CD4-positive, alpha-beta T cell treated with Interleukin-10 for 1 hour (primary cell): ENCODE results near the gene EVA1B.

ENCODE experiments used
- DNase-seq: peaks from one replicate; pipeline ENCODE4 v3.0.0-alpha.2; 2020

EVA1B gene

GRCh38 chr1:36307601-36308330 is 15.7 kb downstream of the EVA1B start:
- DNase-seq: no peak

DNA sequence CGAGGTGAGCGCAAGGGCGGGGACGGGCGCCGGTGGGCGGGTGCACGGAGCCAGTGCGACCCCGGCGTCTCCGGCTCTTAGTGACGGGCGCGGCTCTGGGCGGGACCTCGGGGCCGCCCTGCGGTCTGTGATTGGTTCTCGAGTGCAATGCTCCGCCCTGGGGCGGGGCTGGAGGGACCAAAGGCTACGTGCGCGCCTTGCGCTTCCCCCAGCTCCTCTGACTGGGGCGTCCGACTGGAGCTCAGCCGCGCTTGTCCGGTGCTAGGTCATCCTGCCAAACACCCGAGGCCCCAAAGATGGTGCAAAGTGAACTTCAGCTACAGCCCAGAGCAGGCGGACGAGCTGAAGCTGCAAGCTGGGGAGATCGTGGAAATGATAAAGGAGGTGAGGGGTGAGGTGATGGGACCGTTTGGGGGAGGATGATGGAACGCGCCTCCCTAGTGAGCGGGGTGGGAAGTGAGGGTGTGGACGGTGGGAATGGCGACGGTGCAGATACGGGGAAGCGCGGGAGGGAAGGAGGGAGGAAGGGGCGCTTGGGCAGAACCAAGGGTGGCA is 16.5 kb downstream of the EVA1B start:
- DNase-seq: peak; percentile 95

GRCh38 chr1:36306210-36306901 is 17.1 kb downstream of the EVA1B start, which contains the start of gene SH3D21:
SH3D21 (plus strand) TSS chr1:36306368; CDS start chr1:36306421, 53 bp downstream.
- peak; percentile 61 for DNase-seq

DNA sequence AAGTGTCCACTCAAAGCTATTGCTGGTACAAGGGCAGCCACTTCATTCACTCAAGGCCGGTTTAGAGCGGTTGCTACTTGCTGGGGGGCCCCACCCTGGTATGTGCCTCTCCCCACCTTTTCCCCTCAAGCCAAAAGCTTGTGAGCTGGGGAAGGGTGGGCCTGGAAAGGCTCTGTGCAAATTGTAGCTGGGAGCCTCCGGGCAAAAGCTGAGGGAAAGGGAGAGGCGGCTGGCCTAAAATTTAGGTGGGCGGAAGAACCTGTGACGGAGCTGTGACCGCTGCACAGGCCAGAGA is 17.6 kb downstream of the EVA1B start:
- no peak for DNase-seq

GRCh38 chr1:36304970-36305914 is 18.2 kb downstream of the EVA1B start:
- no peak for DNase-seq

DNA sequence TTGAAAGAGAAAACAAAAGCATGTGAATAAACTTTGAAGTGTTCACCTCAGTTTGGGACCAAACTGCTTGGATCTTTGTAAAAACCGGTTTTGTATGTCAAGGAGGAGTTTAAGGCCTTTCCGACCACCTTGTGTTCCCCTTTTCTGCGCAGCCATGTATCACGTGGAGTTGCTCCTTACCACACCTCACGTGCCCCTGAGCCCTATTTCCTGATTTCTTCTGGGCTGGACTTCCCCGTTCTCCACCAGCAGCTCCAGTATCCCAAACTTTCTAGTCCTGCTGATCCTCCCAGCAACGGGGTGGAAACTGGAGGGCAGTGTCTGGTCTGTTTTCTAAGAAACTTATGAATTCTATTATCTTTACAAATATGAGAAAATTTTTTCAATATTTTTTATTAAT is 18.9 kb downstream of the EVA1B start:
- no peak for DNase-seq

DNA sequence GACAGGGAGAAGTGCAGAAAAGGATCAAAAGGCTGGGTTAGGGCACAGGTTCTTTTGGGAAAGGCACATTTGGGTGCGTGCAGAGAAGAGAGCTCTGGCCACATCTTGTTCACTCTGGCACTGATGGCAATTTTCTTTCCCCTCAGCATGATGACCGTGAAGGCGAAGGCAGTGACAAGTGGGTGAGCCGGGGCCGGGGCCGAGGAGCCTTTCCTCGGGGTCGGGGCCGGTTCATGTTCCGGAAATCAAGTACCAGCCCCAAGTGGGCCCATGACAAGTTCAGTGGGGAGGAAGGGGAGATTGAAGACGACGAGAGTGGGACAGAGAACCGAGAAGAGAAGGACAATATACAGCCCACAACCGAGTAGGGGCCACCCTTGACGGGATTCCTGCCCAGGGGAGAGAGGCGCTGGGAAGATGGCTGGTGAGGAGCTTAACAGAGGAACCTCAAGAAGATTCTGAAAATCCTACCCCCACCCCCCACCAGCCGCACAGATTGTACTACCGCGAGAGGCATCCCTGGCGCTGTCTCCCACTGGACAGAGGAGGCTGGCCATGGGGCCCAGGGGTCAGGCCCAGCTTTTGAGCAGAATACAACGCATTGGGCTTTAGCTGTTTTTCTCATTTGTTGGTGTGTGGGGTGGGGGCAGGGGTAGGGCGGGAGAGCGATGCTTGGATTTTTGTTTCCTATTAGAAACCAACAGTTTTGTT is 19.6 kb downstream of the EVA1B start:
- no peak for DNase-seq

- DNase-seq: no peak
These were observed 20.2 kb downstream of the EVA1B start for GRCh38 chr1:36303244-36303643.

- DNase-seq: no peak
These were observed 22.2 kb downstream of the EVA1B start for GRCh38 chr1:36301220-36301619.

- DNase-seq: no peak
These were observed 22.9 kb downstream of the EVA1B start for GRCh38 chr1:36300526-36300925.

DNA sequence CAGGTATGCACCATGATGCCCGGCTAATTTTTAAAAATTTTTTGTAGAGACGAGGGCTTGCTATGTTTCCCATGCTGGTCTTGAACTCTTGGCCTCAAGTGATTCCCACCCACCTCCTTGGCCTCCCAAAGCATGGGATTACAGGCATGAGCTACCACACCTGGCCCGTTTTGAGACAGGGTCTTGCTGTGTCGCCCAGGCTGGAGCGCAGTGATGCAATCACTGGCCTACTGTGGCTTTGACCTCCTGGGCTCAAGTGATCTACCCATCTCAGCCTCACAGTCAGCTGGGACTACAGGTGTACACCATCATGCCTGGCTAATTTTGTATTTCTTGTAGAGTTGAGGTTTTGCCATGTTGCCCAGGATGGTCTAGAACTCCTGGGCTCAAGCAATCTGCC is 24.8 kb downstream of the EVA1B start:
- DNase-seq: no peak

GRCh38 chr1:36297062-36297461 is 26.4 kb downstream of the EVA1B start:
- DNase-seq: no peak

DNA sequence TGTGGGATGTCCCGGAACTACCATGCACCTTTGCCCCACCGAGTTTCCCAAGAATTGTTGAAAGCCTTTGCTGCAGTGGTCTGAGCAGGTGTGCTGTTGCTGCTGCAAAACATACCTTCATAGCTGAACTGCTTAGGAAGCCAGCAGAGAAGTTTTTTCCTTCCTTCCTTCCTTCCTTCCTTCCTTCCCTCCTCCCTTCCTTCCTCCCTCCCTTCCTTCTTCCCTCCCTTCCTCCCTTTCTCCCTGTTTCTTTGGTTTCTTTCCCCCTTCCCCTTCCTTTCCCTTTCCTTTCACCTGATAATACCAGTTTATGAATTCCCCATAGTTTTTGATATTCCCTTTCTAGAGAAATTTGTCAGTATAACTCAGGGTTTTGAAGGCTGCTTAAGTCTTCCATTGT is 28.1 kb downstream of the EVA1B start:
- no peak for DNase-seq

DNA sequence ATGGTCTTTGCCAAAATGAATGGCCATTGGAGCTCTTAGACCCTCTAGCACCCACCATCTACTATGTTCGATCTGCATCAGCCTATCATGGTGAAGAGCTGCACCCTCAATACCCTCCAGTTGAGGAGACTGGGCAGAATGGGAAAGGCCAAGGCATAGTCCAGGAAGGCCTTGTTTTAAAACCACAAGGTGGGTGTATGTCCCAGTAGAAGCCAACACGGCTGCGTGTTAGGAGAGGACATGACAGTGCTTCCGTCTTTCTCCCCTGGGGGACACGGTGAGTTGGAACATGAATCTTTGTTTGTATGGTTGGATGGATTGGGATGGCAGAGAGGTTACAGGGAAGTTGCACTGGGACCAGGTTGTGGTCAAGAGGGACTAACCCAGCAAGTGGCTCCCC is 35.9 kb downstream of the EVA1B start:
- DNase-seq: no peak

- DNase-seq: no peak
These were observed 36.6 kb downstream of the EVA1B start for GRCh38 chr1:36286802-36287201.

GRCh38 chr1:36285443-36286101 is 37.9 kb downstream of the EVA1B start:
- DNase-seq: peak; percentile 85

- DNase-seq: no peak
These were observed 38.9 kb downstream of the EVA1B start for GRCh38 chr1:36284517-36284916.

GRCh38 chr1:36284061-36284460 is 39.4 kb downstream of the EVA1B start:
- no peak for DNase-seq

- DNase-seq: no peak
These were observed 43.6 kb downstream of the EVA1B start for GRCh38 chr1:36279789-36280296.

GRCh38 chr1:36279110-36279788 is 44.2 kb downstream of the EVA1B start:
- DNase-seq: no peak

DNA sequence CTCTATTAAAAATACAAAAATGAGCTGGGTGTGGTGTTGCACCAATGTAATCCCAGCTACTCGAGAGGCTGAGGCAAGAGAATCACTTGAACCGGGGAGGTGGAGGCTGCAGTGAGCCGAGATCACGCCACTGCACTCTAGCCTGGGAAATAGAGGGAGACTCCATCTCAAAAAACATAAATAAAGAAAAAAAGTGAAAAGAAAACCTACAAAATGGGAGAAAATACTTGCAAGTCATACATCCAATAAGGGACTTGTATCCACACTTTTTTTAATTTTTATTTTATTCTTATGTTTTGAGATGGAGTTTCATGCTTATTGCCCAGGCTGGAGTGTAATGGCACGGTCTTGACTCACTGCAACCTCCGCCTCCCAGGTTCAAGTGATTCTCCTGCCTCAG is 46.8 kb downstream of the EVA1B start:
- DNase-seq: no peak
